SK-N-SH (cell line): Measurements from ENCODE around the gene SLC9A5. TPM values are rescaled to one million over a fixed set of nuclear protein-coding genes. Genes with fewer than 3 reads are reported as not detected.

Experiments used
- CTCF ChIA-PET: fragments of 300-600, 350-600 bp; formaldehyde crosslinking; extraction: SDS; loops from one replicate; lab custom pipeline; 2021; lab: Yijun Ruan, JAX
- POLR2A ChIA-PET: fragments of 350-600 bp; sonication (Branson Sonifier 250); formaldehyde crosslinking; extraction: SDS; loops from one replicate; lab custom pipeline; 2020; ENCODE audit warnings: antibody characterized with exemption, inconsistent platforms; lab: Yijun Ruan, JAX
- DNase-seq: peaks from one replicate; pipeline ENCODE4 v3.0.0; 2012
- H2AFZ ChIP-seq: fragments of 200-600 bp; sonication (generic); 2 replicates; pipeline ENCODE4 v1.8.1; 2016; ENCODE audit warnings: antibody characterized with exemption, mild to moderate bottlenecking, low read depth
- H3F3A ChIP-seq: fragments of 200-600 bp; sonication (generic); replicated peaks from 2 replicates; pipeline ENCODE3; 2016; ENCODE audit warnings: antibody characterized with exemption, mild to moderate bottlenecking; ENCODE audit not compliant: insufficient read depth
- H3K27ac ChIP-seq, 2 experiments: fragments of 200-500 bp in 1 of 2; fragments of 200-600 bp in 1 of 2; sonication (Bioruptor generic) in 1 of 2; sonication (generic), shearing (Covaris generic) in 1 of 2; 2 replicates each; pipeline versions ENCODE4 v1.5.1 to v1.6.1; 2014 to 2016; ENCODE audit warnings: low read depth in 2 of 2, inconsistent platforms in 1 of 2, low read length in 1 of 2, mild to moderate bottlenecking in 1 of 2, mixed read lengths in 1 of 2
- H3K27me3 ChIP-seq: fragments of 200-600 bp; sonication (generic), shearing (Covaris generic); 2 replicates; pipeline ENCODE4 v1.6.1; 2016; ENCODE audit warnings: mixed run types; ENCODE audit not compliant: insufficient read depth
- H3K36me3 ChIP-seq, 2 experiments: fragments of 200-500 bp in 1 of 2; fragments of 200-600 bp in 1 of 2; sonication (Bioruptor generic) in 1 of 2; sonication (generic) in 1 of 2; replicated peaks in 1 of 2; 2 replicates each; pipeline versions ENCODE3 to v1.5.1; 2014 to 2016; ENCODE audit warnings: low read length in 1 of 2, mild to moderate bottlenecking in 1 of 2; ENCODE audit not compliant: insufficient read depth in 2 of 2, control insufficient read depth in 1 of 2
- H3K4me1 ChIP-seq, 2 experiments: fragments of 200-500 bp in 1 of 2; fragments of 200-600 bp in 1 of 2; sonication (Bioruptor generic) in 1 of 2; sonication (generic), shearing (Covaris generic) in 1 of 2; 2 replicates each; pipeline versions ENCODE4 v1.5.1 to v1.6.1; 2014 to 2016; ENCODE audit warnings: low read depth in 1 of 2, low read length in 1 of 2, mixed run types in 1 of 2; ENCODE audit not compliant: insufficient read depth in 2 of 2, control insufficient read depth in 1 of 2
- H3K4me2 ChIP-seq: fragments of 200-600 bp; sonication (generic), shearing (Covaris generic); 2 replicates; pipeline ENCODE4 v1.6.1; 2017; ENCODE audit warnings: mixed run types
- H3K4me3 ChIP-seq, 2 experiments: fragments of 200-500 bp in 1 of 2; fragments of 200-600 bp in 1 of 2; sonication (Bioruptor generic) in 1 of 2; sonication (generic), shearing (Covaris generic) in 1 of 2; 2 replicates each; pipeline versions ENCODE4 v1.5.1 to v1.8.1; 2014 to 2016; ENCODE audit warnings: low read depth in 2 of 2, inconsistent platforms in 1 of 2, low read length in 1 of 2, mild to moderate bottlenecking in 1 of 2, mixed read lengths in 1 of 2, moderate library complexity in 1 of 2
- H3K79me2 ChIP-seq: fragments of 200-600 bp; sonication (generic); 2 replicates; pipeline ENCODE4 v1.8.1; 2017; ENCODE audit warnings: mild to moderate bottlenecking; ENCODE audit not compliant: insufficient read depth
- H3K9ac ChIP-seq: fragments of 200-600 bp; sonication (generic); 2 replicates; pipeline ENCODE4 v1.6.1; 2017; ENCODE audit warnings: mixed run types
- H3K9me2 ChIP-seq: fragments of 200-600 bp; sonication (generic); 2 replicates; pipeline ENCODE4 v1.6.1; 2017; ENCODE audit warnings: mixed run types
- H3K9me3 ChIP-seq: fragments of 200-600 bp; sonication (generic); 2 replicates; pipeline ENCODE4 v1.6.1; 2017; ENCODE audit warnings: mixed run types, mild to moderate bottlenecking, moderate library complexity
- H4K20me1 ChIP-seq: fragments of 200-600 bp; sonication (generic); 2 replicates; pipeline ENCODE4 v1.6.1; 2017; ENCODE audit warnings: mild to moderate bottlenecking, mixed run types; ENCODE audit not compliant: insufficient read depth
- FOSL2 ChIP-seq: IDR thresholded peaks from 2 replicates; pipeline ENCODE4 v1.4.0; 2012; ENCODE audit warnings: low read depth, mild to moderate bottlenecking, moderate library complexity, borderline replicate concordance
- FOXJ3 ChIP-seq: sonication (generic); formaldehyde crosslinking; IDR thresholded peaks from 2 replicates; pipeline ENCODE4 v1.5.1; 2020; ENCODE audit warnings: mild to moderate bottlenecking, missing genetic modification reagents
- GABPA ChIP-seq: IDR thresholded peaks from 2 replicates; pipeline ENCODE4 v1.4.0; 2012; ENCODE audit warnings: low read depth, mild to moderate bottlenecking
- JUND ChIP-seq: IDR thresholded peaks from 2 replicates; pipeline ENCODE4 v1.4.0; 2012
- RXRA ChIP-seq: IDR thresholded peaks from 2 replicates; pipeline ENCODE4 v1.4.0; 2012; ENCODE audit warnings: low read depth, mild to moderate bottlenecking, borderline replicate concordance
- TAF1 ChIP-seq: IDR thresholded peaks from 2 replicates; pipeline ENCODE4 v1.6.1; 2012; ENCODE audit warnings: low read depth, mild to moderate bottlenecking, low read length, moderate library complexity, borderline replicate concordance
- TCF12 ChIP-seq: IDR thresholded peaks from 2 replicates; pipeline ENCODE4 v1.4.0; 2012
- TEAD4 ChIP-seq: IDR thresholded peaks from 2 replicates; pipeline ENCODE4 v1.4.0; 2012; ENCODE audit warnings: mild to moderate bottlenecking, borderline replicate concordance; ENCODE audit not compliant: insufficient read depth
- WGBS: methylation state at CpG from one replicate; pipeline ENCODE4 v1.1.6; 2017; ENCODE audit warnings: low lambda C conversion rate; 5-methylcytosine and 5-hydroxymethylcytosine counted together
- polyA plus RNA-seq, 3 experiments: library from polyadenylated mRNA; depleted of rRNA; stranded (reverse); fragments of >200 nt; gene quantifications; 2 replicates each; pipeline ENCODE4 v1.2.3, GENCODE V29; 2012
- TF ChIP-seq, protein P1 (sequence below): IDR thresholded peaks from 2 replicates; pipeline ENCODE4 v1.4.0; 2012; ENCODE audit warnings: low read depth, borderline replicate concordance
- TF ChIP-seq, protein P2 (sequence below): fragments of 150-350 bp; IDR thresholded peaks from 2 replicates; pipeline ENCODE4 v1.6.1; 2016; ENCODE audit warnings: mild to moderate bottlenecking, low read depth, low read length
- TF ChIP-seq, protein P3 (sequence below): IDR thresholded peaks from 2 replicates; pipeline ENCODE4 v1.4.0; 2012; ENCODE audit warnings: low read depth, borderline replicate concordance
- TF ChIP-seq, protein P4 (sequence below): fragments of 200-600 bp; sonication (generic); IDR thresholded peaks from 2 replicates; pipeline ENCODE4 v1.6.1; 2017; ENCODE audit warnings: antibody characterized with exemption, mild to moderate bottlenecking, moderate library complexity

SLC9A5 gene
- polyA plus RNA-seq, 1 of the 3 experiments (the other 2 are of a cell fraction) = 4.1 TPM

DNA sequence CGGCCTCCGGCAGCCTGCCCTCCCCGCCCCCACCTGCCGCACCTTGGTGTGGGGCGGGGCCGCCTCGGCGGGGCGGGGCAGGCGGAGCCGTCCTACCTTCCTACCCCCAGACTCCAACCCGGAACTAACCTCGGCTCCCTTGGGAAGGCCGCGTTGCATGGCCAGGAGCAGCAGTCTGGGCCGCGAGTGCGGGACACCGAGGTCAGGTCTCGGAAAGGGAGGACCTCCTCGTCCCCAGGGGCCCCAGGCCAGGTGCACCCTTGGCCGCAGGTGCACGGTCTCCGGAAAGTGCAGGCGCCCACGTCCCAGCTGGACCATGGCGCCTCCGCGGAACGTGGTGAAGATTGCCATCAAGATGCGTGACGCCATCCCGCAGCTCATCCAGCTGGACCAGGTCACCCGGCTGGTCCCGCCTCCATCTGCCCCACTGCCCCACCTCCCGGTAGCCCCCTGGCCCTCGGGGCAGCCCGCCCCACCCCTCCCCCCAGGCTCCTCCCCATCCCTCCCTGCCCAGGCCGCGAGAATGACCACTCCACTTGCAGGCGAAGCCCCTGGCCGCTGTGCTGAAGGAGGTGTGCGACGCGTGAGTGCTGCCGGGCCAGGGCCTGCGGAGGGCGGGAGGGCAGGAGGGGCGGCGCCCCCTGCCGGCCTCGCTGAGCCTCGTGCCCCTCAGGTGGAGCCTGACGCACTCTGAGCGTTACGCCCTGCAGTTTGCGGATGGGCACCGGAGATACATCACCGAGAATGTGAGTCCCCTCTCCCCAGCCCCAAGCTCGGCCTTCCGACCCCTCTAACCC lies 49.6 kb upstream of the SLC9A5 start, which contains the start of gene ELMO3:
Gene ELMO3, plus strand, starts transcription at position 121 of the 797 bp plus-strand sequence. Its CDS starts 196 bp downstream, at position 317.
- H3K9me3 ChIP-seq = no peaks in the 10 kb centered on the region
- no peak within 1 kb of the TSS for H3K9ac ChIP-seq
- H3K9me2 ChIP-seq = no peaks in the 10 kb centered on the region
- 93% methylated on average over 35 of the region's 61 CpGs for WGBS
- H3K27ac ChIP-seq = no peak within 1 kb of the TSS; a peak in 1 of 4 replicates
- H3K4me1 ChIP-seq = peaks cover 0 to 4% of the 10 kb centered on the region in 2 experiments; a peak in 1 of 4 replicates
- peaks cover 25% of the 10 kb centered on the region; the same call in 1 of the 2 replicates for H3K79me2 ChIP-seq
- peaks cover 31% of the 10 kb centered on the region for H3F3A ChIP-seq
- H2AFZ ChIP-seq = no peak within 1 kb of the TSS
- POLR2A ChIA-PET = interaction anchor here (1.2 to 1.4 kb wide), 2 partner anchors 9 to 29 kb away, joined by 3 to 4 read pairs; partner anchors contain the start of gene NOL3
- H4K20me1 ChIP-seq = peaks cover 1% of the 10 kb centered on the region
- CTCF ChIA-PET = interaction anchor here (1.0 to 2.5 kb wide), 5 partner anchors 11 to 304 kb away, joined by 3 to 8 read pairs (median 4); partner anchors contain the start of genes KCTD19 and LRRC36
- H3K4me2 ChIP-seq = no peak within 1 kb of the TSS
- no peak within 1 kb of the TSS for H3K4me3 ChIP-seq
- H3K27me3 ChIP-seq = no peaks in the 10 kb centered on the region
- DNase-seq = peak; percentile 72
- peaks cover 34 to 84% of the 10 kb centered on the region in 2 experiments for H3K36me3 ChIP-seq
- TF ChIP-seq GABPA (no peak), RXRA (no peak), TEAD4 (no peak), FOSL2 (no peak), FOXJ3 (CRISPR knock-in tag) (no peak), TCF12 (no peak), JUND (no peak), TAF1 (no peak)
- TF ChIP-seq, protein P1, sequence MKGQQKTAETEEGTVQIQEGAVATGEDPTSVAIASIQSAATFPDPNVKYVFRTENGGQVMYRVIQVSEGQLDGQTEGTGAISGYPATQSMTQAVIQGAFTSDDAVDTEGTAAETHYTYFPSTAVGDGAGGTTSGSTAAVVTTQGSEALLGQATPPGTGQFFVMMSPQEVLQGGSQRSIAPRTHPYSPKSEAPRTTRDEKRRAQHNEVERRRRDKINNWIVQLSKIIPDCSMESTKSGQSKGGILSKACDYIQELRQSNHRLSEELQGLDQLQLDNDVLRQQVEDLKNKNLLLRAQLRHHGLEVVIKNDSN = no peak
- TF ChIP-seq, protein P2, sequence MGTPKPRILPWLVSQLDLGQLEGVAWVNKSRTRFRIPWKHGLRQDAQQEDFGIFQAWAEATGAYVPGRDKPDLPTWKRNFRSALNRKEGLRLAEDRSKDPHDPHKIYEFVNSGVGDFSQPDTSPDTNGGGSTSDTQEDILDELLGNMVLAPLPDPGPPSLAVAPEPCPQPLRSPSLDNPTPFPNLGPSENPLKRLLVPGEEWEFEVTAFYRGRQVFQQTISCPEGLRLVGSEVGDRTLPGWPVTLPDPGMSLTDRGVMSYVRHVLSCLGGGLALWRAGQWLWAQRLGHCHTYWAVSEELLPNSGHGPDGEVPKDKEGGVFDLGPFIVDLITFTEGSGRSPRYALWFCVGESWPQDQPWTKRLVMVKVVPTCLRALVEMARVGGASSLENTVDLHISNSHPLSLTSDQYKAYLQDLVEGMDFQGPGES = no peak
- TF ChIP-seq, protein P3, sequence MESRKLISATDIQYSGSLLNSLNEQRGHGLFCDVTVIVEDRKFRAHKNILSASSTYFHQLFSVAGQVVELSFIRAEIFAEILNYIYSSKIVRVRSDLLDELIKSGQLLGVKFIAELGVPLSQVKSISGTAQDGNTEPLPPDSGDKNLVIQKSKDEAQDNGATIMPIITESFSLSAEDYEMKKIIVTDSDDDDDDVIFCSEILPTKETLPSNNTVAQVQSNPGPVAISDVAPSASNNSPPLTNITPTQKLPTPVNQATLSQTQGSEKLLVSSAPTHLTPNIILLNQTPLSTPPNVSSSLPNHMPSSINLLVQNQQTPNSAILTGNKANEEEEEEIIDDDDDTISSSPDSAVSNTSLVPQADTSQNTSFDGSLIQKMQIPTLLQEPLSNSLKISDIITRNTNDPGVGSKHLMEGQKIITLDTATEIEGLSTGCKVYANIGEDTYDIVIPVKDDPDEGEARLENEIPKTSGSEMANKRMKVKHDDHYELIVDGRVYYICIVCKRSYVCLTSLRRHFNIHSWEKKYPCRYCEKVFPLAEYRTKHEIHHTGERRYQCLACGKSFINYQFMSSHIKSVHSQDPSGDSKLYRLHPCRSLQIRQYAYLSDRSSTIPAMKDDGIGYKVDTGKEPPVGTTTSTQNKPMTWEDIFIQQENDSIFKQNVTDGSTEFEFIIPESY = no peak
- TF ChIP-seq, protein P4, sequence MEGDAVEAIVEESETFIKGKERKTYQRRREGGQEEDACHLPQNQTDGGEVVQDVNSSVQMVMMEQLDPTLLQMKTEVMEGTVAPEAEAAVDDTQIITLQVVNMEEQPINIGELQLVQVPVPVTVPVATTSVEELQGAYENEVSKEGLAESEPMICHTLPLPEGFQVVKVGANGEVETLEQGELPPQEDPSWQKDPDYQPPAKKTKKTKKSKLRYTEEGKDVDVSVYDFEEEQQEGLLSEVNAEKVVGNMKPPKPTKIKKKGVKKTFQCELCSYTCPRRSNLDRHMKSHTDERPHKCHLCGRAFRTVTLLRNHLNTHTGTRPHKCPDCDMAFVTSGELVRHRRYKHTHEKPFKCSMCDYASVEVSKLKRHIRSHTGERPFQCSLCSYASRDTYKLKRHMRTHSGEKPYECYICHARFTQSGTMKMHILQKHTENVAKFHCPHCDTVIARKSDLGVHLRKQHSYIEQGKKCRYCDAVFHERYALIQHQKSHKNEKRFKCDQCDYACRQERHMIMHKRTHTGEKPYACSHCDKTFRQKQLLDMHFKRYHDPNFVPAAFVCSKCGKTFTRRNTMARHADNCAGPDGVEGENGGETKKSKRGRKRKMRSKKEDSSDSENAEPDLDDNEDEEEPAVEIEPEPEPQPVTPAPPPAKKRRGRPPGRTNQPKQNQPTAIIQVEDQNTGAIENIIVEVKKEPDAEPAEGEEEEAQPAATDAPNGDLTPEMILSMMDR = no peak
